GM23248 (cell line): ENCODE results near the gene USP28. TPM values are rescaled to one million over a fixed set of nuclear protein-coding genes. Genes with fewer than 3 reads are reported as not detected.
"Not testable (repeated sequence)": the region's sequence is repeated elsewhere in the genome, so short reads cannot be mapped to it uniquely, and the experiment has no call there.

Experiments used
- DNase-seq: peaks from one replicate; pipeline ENCODE4 v3.0.0-alpha.2; 2015
- H2AFZ ChIP-seq: fragments of 200-600 bp; sonication (generic); 2 replicates; pipeline ENCODE4 v1.6.1; 2016; ENCODE audit warnings: antibody characterized with exemption
- H3F3A ChIP-seq: fragments of 200-600 bp; sonication (generic); 2 replicates; pipeline ENCODE4 v1.6.1; 2016; ENCODE audit warnings: mild to moderate bottlenecking, antibody characterized with exemption, mixed run types; ENCODE audit not compliant: insufficient read depth
- H3K27ac ChIP-seq: fragments of 200-600 bp; sonication (generic); 2 replicates; pipeline ENCODE4 v1.5.1; 2016; ENCODE audit warnings: mild to moderate bottlenecking
- H3K27me3 ChIP-seq: fragments of 200-600 bp; sonication (generic); replicated peaks from 2 replicates; pipeline ENCODE4 v1.6.1; 2016; ENCODE audit warnings: mild to moderate bottlenecking; ENCODE audit not compliant: insufficient read depth
- H3K36me3 ChIP-seq: fragments of 200-600 bp; sonication (generic); 2 replicates; pipeline ENCODE4 v1.6.1; 2016; ENCODE audit warnings: low read depth, mild to moderate bottlenecking
- H3K4me1 ChIP-seq: fragments of 200-600 bp; sonication (generic); 2 replicates; pipeline ENCODE4 v1.6.1; 2016; ENCODE audit warnings: mild to moderate bottlenecking; ENCODE audit not compliant: insufficient read depth
- H3K4me2 ChIP-seq: fragments of 200-600 bp; sonication (generic); one replicate; pipeline ENCODE4 v1.6.1; 2016; ENCODE audit warnings: mild to moderate bottlenecking; ENCODE audit not compliant: unreplicated experiment
- H3K4me3 ChIP-seq: fragments of 200-600 bp; sonication (generic); 2 replicates; pipeline ENCODE4 v1.5.1; 2016; ENCODE audit warnings: mild to moderate bottlenecking
- H3K79me2 ChIP-seq: fragments of 200-600 bp; sonication (generic); 2 replicates; pipeline ENCODE4 v1.6.1; 2016; ENCODE audit warnings: mild to moderate bottlenecking; ENCODE audit not compliant: insufficient read depth
- H3K9ac ChIP-seq: fragments of 200-600 bp; sonication (generic); 2 replicates; pipeline ENCODE4 v1.6.1; 2016; ENCODE audit warnings: mild to moderate bottlenecking
- H3K9me2 ChIP-seq: fragments of 200-600 bp; sonication (generic); 2 replicates; pipeline ENCODE4 v1.6.1; 2016; ENCODE audit warnings: mixed run types, mild to moderate bottlenecking, moderate library complexity; ENCODE audit not compliant: insufficient read depth
- H3K9me3 ChIP-seq: fragments of 200-600 bp; sonication (generic); one replicate; pipeline ENCODE4 v1.6.1; 2017; ENCODE audit warnings: low read depth
- H4K20me1 ChIP-seq: fragments of 200-600 bp; sonication (generic); 2 replicates; pipeline ENCODE4 v1.6.0; 2016; ENCODE audit not compliant: insufficient read depth
- EZH2 ChIP-seq: fragments of 200-600 bp; sonication (generic); IDR thresholded peaks from 2 replicates; pipeline ENCODE4 v1.6.1; 2018; ENCODE audit warnings: antibody characterized with exemption, mild to moderate bottlenecking; ENCODE audit not compliant: insufficient read depth, poor library complexity, severe bottlenecking
- EZH2phosphoT487 ChIP-seq: fragments of 200-600 bp; sonication (generic); IDR thresholded peaks from 2 replicates; pipeline ENCODE4 v1.6.1; 2018; ENCODE audit warnings: antibody characterized with exemption, moderate library complexity, mild to moderate bottlenecking, low read depth; ENCODE audit not compliant: insufficient read depth
- WGBS, 2 experiments: methylation state at CpG; one replicate each; pipeline ENCODE4 v1.1.6; 2015 to 2017; ENCODE audit warnings: low lambda C conversion rate in 2 of 2, low coverage in 1 of 2; ENCODE audit errors: missing lambda C conversion rate in 2 of 2; 5-methylcytosine and 5-hydroxymethylcytosine counted together
- in situ Hi-C: fragments of 300-500 bp; cut with MboI; formaldehyde crosslinking; loops from 2 replicates; pipeline ENCODE4 v1.15.0; 2020
- polyA plus RNA-seq: library from polyadenylated mRNA; unstranded; fragments of >200 nt; fragmentation: Nextera tagmentation; extraction: Ambion mirVana; gene quantifications from 2 replicates; pipeline ENCODE4 v1.2.1, GENCODE V29; 2016
- total RNA-seq: library from RNA; depleted of rRNA; stranded (reverse); fragments of >200 nt; shearing (Covaris generic); gene quantifications from 2 replicates; pipeline ENCODE4 v1.2.3, GENCODE V29; 2014

Gene USP28
- total and polyA plus RNA-seq, 2 experiments from 2014 or later: 17.1 to 25.1 TPM

DNA sequence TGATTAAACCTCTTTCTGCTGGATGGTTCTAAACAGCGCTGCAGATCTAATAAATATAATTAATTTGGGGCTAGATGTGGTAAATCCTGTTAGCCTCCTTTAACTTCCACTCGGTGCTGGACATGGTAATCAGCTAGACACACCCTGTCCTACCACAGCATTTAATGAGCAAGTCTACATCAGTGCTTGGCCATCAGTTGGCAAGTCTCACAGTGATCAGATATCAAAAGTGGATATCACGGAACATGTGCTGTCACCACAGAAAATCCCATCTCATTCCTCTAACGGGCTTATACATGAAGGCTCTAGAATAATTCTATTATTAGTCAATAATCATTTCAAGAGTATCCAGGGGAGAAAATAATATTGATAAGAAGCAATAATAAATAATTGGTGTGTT is 5.6 kb upstream of the USP28 start:
- Histone ChIP-seq H3K9ac (no peak overlapping the region), H3K4me2 (no peak overlapping the region), H3K79me2 (no peaks in the 10 kb centered on the region), H2AFZ (no peak overlapping the region), H3K9me2 (no peaks in the 10 kb centered on the region), H3K4me3 (no peak overlapping the region), H4K20me1 (no peaks in the 10 kb centered on the region), H3K4me1 (peaks cover 5% of the 10 kb centered on the region), H3K9me3 (no peaks in the 10 kb centered on the region), H3K27ac (no peak overlapping the region), H3K27me3 (no peaks in the 10 kb centered on the region), H3F3A (no peaks in the 10 kb centered on the region), H3K36me3 (no peaks in the 10 kb centered on the region)
- in situ Hi-C loops: no loop called here
- TF ChIP-seq EZH2: no peak
- no peak for TF ChIP-seq EZH2phosphoT487
- DNase-seq: no peak
- 79 to 84% methylated on average over 4 of the region's 4 CpGs for WGBS, 2 experiments

DNA sequence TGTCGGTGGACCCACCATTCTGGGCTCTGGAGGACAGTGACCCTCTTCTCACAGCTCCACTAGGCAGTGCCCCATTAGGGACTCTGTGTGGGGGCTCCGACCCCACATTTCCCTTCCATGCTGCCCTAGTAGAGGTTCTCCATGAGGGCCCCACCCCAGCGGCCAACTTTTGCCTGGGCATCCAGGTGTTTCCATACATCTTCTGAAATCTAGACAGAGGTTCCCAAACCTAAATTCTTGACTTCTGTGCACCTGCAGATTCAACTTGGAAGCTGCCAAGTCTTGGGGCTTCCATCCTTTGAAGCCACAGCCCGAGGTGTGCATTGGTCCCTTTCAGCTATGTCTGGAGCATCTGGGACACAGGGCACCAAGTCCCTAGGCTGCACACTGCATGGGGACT is 4.1 kb upstream of the USP28 start:
- H2AFZ ChIP-seq, H3F3A ChIP-seq, H3K79me2 ChIP-seq, H3K27me3 ChIP-seq, H3K9ac ChIP-seq, H3K27ac ChIP-seq, H3K4me3 ChIP-seq, DNase-seq, H4K20me1 ChIP-seq, H3K9me2 ChIP-seq, H3K9me3 ChIP-seq, in situ Hi-C loops, H3K4me1 ChIP-seq, H3K4me2 ChIP-seq, H3K36me3 ChIP-seq: not testable (repeated sequence)
- 51 to 71% methylated on average over 4 of the region's 4 CpGs for WGBS, 2 experiments

DNA sequence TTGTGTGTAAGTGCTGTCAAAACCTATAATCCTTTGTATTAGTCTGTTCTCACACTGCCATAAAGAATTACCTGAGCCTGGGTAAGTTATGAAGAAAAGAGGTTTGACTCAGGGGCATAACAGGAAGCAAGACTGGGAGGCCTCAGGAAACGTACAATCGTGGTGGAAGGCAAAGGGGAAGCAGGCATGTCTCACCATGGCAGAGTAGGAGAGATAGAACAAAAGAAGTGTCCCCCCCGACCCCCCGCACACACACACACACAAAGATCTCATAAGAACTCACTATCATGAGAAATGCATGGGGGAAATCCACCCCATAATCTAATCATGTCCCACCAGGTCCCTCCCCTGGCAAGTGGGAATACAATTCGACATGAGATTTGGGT is 2.3 kb upstream of the USP28 start:
- Histone ChIP-seq H3K27me3 (no peaks in the 10 kb centered on the region), H3F3A (no peaks in the 10 kb centered on the region; the same call in 1 of the 2 replicates), H3K27ac (no peak overlapping the region), H3K36me3 (no peaks in the 10 kb centered on the region), H3K4me3 (no peak overlapping the region), H3K9ac (no peak overlapping the region), H2AFZ (no peak overlapping the region), H4K20me1 (no peaks in the 10 kb centered on the region), H3K9me2 (no peaks in the 10 kb centered on the region), H3K4me1 (peaks cover 10% of the 10 kb centered on the region), H3K9me3 (no peaks in the 10 kb centered on the region), H3K4me2 (no peak overlapping the region), H3K79me2 (no peaks in the 10 kb centered on the region; the same call in 1 of the 2 replicates)
- in situ Hi-C loops: no loop called here
- 51 to 56% methylated on average over 5 of the region's 5 CpGs for WGBS, 2 experiments
- DNase-seq: no peak
- TF ChIP-seq EZH2: no peak
- TF ChIP-seq EZH2phosphoT487: no peak

DNA sequence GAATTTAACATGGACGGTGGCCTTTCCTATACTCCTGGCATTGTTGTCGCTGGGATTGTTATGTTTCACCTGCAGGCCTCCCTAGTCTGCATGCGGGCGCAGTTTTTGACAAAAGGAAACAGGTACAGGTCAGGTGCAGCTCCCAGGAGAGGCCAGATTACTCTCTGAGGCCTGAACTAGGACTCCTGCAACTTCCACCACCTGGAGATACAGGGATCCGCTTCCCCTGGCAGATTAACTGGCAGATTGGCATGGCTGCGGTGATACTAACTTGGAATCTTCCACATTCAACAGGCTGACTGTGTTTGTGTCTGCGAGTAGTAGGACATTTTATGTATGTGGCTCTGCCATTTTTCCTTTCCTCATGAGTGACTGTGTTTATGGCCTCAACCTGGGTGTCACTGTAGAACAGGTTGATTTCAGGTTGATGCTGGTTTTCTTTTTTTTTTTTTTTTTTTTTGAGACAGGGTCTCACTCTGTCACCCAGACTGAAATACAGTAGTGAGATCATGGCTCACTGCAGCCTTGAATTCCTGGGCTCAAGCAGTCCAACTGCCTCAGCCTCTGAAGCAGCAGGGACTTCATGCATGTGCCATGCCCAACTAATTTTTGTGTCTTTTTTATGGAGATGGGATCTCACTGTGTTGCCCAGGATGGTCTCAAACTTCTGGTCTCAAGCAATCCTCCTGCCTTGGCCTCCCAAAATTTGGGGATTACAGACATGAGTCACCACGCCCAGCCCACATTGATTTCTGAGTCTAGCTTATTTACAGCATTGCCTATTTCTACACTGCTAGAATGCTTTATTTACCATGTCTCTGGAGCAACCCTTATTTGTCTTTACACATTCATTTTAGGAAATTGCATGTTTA is 1.7 kb upstream of the USP28 start:
- H3K27ac ChIP-seq: no peak overlapping the region
- H3K4me3 ChIP-seq: no peak overlapping the region
- H4K20me1 ChIP-seq: no peaks in the 10 kb centered on the region
- H3K4me2 ChIP-seq: no peak overlapping the region
- no peaks in the 10 kb centered on the region for H3K9me3 ChIP-seq
- H2AFZ ChIP-seq: no peak overlapping the region
- no peaks in the 10 kb centered on the region for H3K9me2 ChIP-seq
- in situ Hi-C loops: no loop called here
- 94% methylated on average over 8 of the region's 8 CpGs for WGBS, 2 experiments
- H3K79me2 ChIP-seq: no peaks in the 10 kb centered on the region; the same call in 1 of the 2 replicates
- no peaks in the 10 kb centered on the region for H3K27me3 ChIP-seq
- H3K9ac ChIP-seq: no peak overlapping the region
- H3K4me1 ChIP-seq: peaks cover 10% of the 10 kb centered on the region
- no peak for DNase-seq
- no peaks in the 10 kb centered on the region for H3K36me3 ChIP-seq
- TF ChIP-seq EZH2phosphoT487 (no peak), EZH2 (no peak)
- no peaks in the 10 kb centered on the region; the same call in 1 of the 2 replicates for H3F3A ChIP-seq
